ENCODE results near the gene VPS29. TPM values are rescaled to one million over a fixed set of nuclear protein-coding genes. Genes with fewer than 3 reads are reported as not detected.
A peak's percentile ranks its signal among the peaks of the same experiment; 100 is the strongest.

The VPS29 gene
- total RNA-seq, 1 experiment from 2014 or later: 66.3 TPM

DNA sequence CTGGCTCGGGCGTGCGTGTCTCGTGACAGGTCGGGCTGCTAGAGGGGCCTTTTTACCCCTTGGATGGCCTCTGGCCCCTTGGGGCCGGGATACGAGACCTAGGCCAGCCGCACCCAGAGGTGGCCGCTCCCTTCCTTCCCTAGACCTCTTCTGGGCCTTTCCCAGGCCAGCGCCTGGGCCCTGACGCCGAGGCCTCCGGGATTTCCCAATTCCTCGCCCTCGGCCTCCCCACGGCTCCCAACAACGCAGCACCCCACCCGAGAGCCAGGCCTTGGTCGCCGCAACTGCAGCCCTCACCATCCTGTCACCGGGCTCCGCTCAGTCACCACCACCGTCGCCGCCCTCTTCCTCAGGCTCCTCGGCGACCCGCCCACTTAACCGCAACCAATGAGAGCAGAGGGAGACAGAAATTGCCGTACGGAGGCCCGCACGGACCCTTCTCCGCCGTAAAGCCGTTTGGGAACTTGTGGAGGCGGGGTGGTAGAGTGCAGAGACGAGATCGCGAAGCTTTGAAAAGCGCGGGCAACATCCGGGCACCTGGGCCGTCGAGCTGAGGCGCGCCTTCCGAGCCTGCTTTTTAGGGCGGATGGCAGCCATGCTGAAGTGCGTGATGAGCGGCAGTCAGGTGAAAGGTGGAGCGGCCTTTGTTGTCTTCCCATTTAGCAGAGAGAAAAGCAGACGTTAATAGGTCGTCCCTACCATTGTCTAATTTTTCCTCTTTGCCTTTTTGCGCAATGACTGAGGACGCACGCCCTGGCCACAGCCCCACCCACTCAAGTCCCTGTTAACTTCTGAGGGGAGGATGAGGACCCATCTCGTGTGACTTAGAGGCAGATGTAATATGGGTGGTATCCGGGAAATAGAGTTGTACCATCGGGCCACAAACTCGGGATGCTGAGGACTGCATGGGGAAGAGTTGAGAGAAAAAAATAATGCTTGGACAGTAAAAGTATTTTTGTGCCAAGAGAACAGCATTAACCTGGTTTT, at the start of gene VPS29, which contains the start of gene RAD9B (continued):
- TF ChIP-seq, protein P1, sequence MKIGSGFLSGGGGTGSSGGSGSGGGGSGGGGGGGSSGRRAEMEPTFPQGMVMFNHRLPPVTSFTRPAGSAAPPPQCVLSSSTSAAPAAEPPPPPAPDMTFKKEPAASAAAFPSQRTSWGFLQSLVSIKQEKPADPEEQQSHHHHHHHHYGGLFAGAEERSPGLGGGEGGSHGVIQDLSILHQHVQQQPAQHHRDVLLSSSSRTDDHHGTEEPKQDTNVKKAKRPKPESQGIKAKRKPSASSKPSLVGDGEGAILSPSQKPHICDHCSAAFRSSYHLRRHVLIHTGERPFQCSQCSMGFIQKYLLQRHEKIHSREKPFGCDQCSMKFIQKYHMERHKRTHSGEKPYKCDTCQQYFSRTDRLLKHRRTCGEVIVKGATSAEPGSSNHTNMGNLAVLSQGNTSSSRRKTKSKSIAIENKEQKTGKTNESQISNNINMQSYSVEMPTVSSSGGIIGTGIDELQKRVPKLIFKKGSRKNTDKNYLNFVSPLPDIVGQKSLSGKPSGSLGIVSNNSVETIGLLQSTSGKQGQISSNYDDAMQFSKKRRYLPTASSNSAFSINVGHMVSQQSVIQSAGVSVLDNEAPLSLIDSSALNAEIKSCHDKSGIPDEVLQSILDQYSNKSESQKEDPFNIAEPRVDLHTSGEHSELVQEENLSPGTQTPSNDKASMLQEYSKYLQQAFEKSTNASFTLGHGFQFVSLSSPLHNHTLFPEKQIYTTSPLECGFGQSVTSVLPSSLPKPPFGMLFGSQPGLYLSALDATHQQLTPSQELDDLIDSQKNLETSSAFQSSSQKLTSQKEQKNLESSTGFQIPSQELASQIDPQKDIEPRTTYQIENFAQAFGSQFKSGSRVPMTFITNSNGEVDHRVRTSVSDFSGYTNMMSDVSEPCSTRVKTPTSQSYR (CRISPR knock-in tag; IDR thresholded peaks at IDR 0.05): peak; percentile 100
- TF ChIP-seq ZNF263 (CRISPR knock-in tag; IDR thresholded peaks at IDR 0.05; ENCODE audit: low read depth) (peak; percentile 88), FOXK1 (CRISPR knock-in tag; IDR thresholded peaks at IDR 0.05) (peak; percentile 99), TCF7 (CRISPR knock-in tag; IDR thresholded peaks at IDR 0.05; ENCODE audit: low read depth) (peak; percentile 98), ZNF138 (CRISPR knock-in tag; conservative IDR thresholded peaks at IDR 0.05) (peak; percentile 99), IRF1 (CRISPR knock-in tag; IDR thresholded peaks at IDR 0.05) (peak; percentile 100), AR (CRISPR knock-in tag; IDR thresholded peaks at IDR 0.05) (no peak), ZNF396 (CRISPR knock-in tag; IDR thresholded peaks at IDR 0.05; ENCODE audit: borderline replicate concordance) (peak; percentile 91), ARID4B (CRISPR knock-in tag; IDR thresholded peaks at IDR 0.05; ENCODE audit: borderline replicate concordance) (peak; percentile 100), ZNF532 (CRISPR knock-in tag; IDR thresholded peaks at IDR 0.05; ENCODE audit: borderline replicate concordance) (peak; percentile 95)
- TF ChIP-seq, protein P2, sequence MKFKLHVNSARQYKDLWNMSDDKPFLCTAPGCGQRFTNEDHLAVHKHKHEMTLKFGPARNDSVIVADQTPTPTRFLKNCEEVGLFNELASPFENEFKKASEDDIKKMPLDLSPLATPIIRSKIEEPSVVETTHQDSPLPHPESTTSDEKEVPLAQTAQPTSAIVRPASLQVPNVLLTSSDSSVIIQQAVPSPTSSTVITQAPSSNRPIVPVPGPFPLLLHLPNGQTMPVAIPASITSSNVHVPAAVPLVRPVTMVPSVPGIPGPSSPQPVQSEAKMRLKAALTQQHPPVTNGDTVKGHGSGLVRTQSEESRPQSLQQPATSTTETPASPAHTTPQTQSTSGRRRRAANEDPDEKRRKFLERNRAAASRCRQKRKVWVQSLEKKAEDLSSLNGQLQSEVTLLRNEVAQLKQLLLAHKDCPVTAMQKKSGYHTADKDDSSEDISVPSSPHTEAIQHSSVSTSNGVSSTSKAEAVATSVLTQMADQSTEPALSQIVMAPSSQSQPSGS (CRISPR knock-in tag; IDR thresholded peaks at IDR 0.05; ENCODE audit: borderline replicate concordance, low read depth): peak; percentile 99
- TF ChIP-seq, protein P3, sequence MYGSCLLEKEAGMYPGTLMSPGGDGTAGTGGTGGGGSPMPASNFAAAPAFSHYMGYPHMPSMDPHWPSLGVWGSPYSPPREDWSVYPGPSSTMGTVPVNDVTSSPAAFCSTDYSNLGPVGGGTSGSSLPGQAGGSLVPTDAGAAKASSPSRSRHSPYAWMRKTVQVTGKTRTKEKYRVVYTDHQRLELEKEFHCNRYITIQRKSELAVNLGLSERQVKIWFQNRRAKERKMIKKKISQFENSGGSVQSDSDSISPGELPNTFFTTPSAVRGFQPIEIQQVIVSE (CRISPR knock-in tag; IDR thresholded peaks at IDR 0.05; ENCODE audit: borderline replicate concordance): no peak
- TF ChIP-seq, protein P4, sequence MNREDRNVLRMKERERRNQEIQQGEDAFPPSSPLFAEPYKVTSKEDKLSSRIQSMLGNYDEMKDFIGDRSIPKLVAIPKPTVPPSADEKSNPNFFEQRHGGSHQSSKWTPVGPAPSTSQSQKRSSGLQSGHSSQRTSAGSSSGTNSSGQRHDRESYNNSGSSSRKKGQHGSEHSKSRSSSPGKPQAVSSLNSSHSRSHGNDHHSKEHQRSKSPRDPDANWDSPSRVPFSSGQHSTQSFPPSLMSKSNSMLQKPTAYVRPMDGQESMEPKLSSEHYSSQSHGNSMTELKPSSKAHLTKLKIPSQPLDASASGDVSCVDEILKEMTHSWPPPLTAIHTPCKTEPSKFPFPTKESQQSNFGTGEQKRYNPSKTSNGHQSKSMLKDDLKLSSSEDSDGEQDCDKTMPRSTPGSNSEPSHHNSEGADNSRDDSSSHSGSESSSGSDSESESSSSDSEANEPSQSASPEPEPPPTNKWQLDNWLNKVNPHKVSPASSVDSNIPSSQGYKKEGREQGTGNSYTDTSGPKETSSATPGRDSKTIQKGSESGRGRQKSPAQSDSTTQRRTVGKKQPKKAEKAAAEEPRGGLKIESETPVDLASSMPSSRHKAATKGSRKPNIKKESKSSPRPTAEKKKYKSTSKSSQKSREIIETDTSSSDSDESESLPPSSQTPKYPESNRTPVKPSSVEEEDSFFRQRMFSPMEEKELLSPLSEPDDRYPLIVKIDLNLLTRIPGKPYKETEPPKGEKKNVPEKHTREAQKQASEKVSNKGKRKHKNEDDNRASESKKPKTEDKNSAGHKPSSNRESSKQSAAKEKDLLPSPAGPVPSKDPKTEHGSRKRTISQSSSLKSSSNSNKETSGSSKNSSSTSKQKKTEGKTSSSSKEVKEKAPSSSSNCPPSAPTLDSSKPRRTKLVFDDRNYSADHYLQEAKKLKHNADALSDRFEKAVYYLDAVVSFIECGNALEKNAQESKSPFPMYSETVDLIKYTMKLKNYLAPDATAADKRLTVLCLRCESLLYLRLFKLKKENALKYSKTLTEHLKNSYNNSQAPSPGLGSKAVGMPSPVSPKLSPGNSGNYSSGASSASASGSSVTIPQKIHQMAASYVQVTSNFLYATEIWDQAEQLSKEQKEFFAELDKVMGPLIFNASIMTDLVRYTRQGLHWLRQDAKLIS (CRISPR knock-in tag; IDR thresholded peaks at IDR 0.05; ENCODE audit: borderline replicate concordance): peak; percentile 100

Data from WTC11 (cell line).